ENCODE measurements around the gene NDUFA7. TPM values are rescaled to one million over a fixed set of nuclear protein-coding genes. Genes with fewer than 3 reads are reported as not detected.
A peak's percentile ranks its signal among the peaks of the same experiment; 100 is the strongest.
"Not testable (repeated sequence)": the region's sequence is repeated elsewhere in the genome, so short reads cannot be mapped to it uniquely, and the experiment has no call there.

The NDUFA7 gene
- total and polyA plus RNA-seq, 2 experiments from 2014 or later: 17.6 to 108 TPM

DNA sequence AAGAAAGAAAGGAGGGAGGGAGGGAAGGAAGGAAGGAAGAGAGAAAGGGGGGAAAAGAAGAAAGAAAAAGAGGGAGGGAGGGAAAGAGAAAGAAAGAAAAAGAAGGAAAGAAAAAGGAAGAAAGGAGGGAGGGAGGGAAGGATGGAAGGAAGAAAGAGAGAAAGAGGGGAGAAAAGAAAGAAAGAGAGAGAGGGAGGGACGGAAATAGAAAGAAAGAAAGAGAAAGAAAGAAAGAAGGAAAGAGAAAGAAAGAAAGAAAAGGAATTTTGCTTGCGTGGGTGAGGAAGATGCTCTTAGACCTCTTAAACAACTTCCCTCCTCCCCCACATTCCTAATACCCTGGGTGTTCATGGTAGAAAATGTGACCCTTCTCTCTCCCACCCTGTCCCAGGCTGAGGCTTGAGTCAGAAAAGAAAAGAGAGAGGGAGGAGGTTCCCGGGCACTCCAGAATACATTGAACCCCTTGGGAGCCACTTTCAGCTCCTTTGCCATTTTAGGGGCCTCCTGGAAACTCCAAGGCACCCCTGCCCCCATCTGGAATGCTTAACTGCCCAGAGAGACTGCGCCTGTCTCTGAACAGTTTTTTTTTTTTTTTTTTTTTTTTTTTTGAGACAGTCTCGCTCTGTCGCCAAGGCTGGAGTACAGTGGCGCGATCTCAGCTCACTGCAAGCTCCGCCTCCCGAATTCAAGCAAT lies 31.1 kb upstream of the NDUFA7 start:
- Histone ChIP-seq H3K4me1 (ENCODE audit: insufficient read depth) (peaks cover 23% of the 10 kb centered on the region), H3K4me3 (peak overlapping the region; percentile 56), H3K27me3 (replicated peaks; ENCODE audit: insufficient read depth) (no peaks in the 10 kb centered on the region), H3K79me2 (ENCODE audit: insufficient read depth) (no peaks in the 10 kb centered on the region), H3K9ac (peak overlapping the region; percentile 19), H3F3A (ENCODE audit: insufficient read depth) (peaks cover 21% of the 10 kb centered on the region), H3K9me2 (ENCODE audit: insufficient read depth) (no peaks in the 10 kb centered on the region), H3K36me3 (ENCODE audit: low read depth) (no peaks in the 10 kb centered on the region), H4K20me1 (ENCODE audit: insufficient read depth) (no peaks in the 10 kb centered on the region), H2AFZ (peak overlapping the region; percentile 50), H3K9me3 (ENCODE audit: low read depth) (no peaks in the 10 kb centered on the region), H3K4me2 (ENCODE audit: unreplicated experiment) (peak overlapping the region; percentile 65), H3K27ac (no peak overlapping the region)
- no peak for TF ChIP-seq EZH2phosphoT487 (IDR thresholded peaks at IDR 0.05; ENCODE audit: insufficient read depth, low read depth)
- TF ChIP-seq EZH2 (IDR thresholded peaks at IDR 0.05; ENCODE audit: insufficient read depth, poor library complexity, severe bottlenecking): no peak
- 8 to 9% methylated on average over 9 to 10 of the region's 10 CpGs for WGBS, 2 experiments (ENCODE audit: low coverage in 1 of 2, low lambda C conversion rate in 2 of 2, missing lambda C conversion rate in 2 of 2)
- peak; percentile 51 for DNase-seq
- in situ Hi-C loops (cut with MboI): no loop called here

DNA sequence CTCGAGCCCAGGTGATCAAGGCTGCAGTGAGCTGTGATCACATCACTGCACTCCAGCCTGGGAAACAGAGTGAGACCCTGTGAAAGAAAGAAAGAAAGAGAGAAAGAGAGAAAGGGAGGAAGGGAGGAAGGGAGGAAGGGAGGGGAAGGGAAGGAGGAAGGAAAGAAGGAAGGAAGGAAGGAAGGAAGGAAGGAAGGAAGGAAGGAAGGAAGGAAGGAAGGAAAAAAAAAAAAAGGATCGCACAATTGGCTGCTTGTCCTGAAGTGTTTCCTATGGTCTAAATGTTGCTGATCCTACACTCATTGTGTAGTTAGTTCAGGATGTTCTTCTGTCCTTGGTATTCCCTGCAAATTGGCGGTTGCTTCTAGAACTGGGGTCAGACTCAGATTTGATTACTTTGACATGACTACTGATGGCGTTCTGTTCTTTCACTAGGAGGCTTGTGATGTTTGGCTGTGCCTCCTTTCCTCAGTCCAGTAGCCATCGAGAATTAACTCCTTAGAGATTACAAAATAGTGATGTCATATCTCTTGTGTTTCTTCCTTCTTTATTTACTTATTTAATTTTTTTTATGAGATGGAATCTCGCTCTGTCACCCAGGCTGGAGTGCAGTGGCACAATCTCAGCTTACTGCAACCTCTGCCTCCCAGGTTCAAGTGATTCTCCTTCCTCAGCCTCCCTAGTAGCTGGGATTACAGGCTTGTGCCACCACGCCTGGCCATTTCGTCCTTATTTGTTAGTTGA lies 28.6 kb upstream of the NDUFA7 start:
- H4K20me1 ChIP-seq (ENCODE audit: insufficient read depth); H3K79me2 ChIP-seq (ENCODE audit: insufficient read depth); H3K27ac ChIP-seq; H3K9me2 ChIP-seq (ENCODE audit: insufficient read depth); H3K27me3 ChIP-seq (replicated peaks; ENCODE audit: insufficient read depth); DNase-seq; H3K36me3 ChIP-seq (ENCODE audit: low read depth); in situ Hi-C loops (cut with MboI); H3F3A ChIP-seq (ENCODE audit: insufficient read depth); H3K4me2 ChIP-seq (ENCODE audit: unreplicated experiment); H3K4me3 ChIP-seq; H2AFZ ChIP-seq; H3K9ac ChIP-seq; H3K9me3 ChIP-seq (ENCODE audit: low read depth): not testable (repeated sequence)
- 68 to 69% methylated on average over 7 to 8 of the region's 8 CpGs for WGBS, 2 experiments (ENCODE audit: low coverage in 1 of 2, low lambda C conversion rate in 2 of 2, missing lambda C conversion rate in 2 of 2)
- peaks cover 12% of the 10 kb centered on the region for H3K4me1 ChIP-seq (ENCODE audit: insufficient read depth)

GRCh38 chr19:8343483-8343844 lies 22.3 kb upstream of the NDUFA7 start:
- DNase-seq: no peak
- WGBS, 2 experiments (ENCODE audit: low coverage in 1 of 2, low lambda C conversion rate in 2 of 2, missing lambda C conversion rate in 2 of 2): 36 to 37% methylated on average over 11 of the region's 11 CpGs
- no peak overlapping the region for H3K4me2 ChIP-seq (ENCODE audit: unreplicated experiment)

GRCh38 chr19:8342684-8343482 lies 21.7 kb upstream of the NDUFA7 start, which contains the start of gene KANK3:
Gene KANK3 (minus strand): TSS chr19:8343262. CDS start chr19:8337828, 5,434 bp downstream.
- peak within 1 kb of the TSS; percentile 59; the same call in 1 of the 2 replicates for H2AFZ ChIP-seq
- H3K36me3 ChIP-seq (ENCODE audit: low read depth): no peaks in the 10 kb centered on the region
- no peaks in the 10 kb centered on the region for H3K4me1 ChIP-seq (ENCODE audit: insufficient read depth)
- H3K79me2 ChIP-seq (ENCODE audit: insufficient read depth): no peaks in the 10 kb centered on the region
- H3K4me3 ChIP-seq: peak within 1 kb of the TSS; percentile 44
- H3K9me2 ChIP-seq (ENCODE audit: insufficient read depth): no peaks in the 10 kb centered on the region
- H3F3A ChIP-seq (ENCODE audit: insufficient read depth): no peaks in the 10 kb centered on the region
- no peaks in the 10 kb centered on the region for H3K9me3 ChIP-seq (ENCODE audit: low read depth)
- H3K27me3 ChIP-seq (replicated peaks; ENCODE audit: insufficient read depth): peaks cover 12% of the 10 kb centered on the region
- no peak within 1 kb of the TSS for H3K9ac ChIP-seq
- WGBS, 2 experiments (ENCODE audit: low coverage in 1 of 2, low lambda C conversion rate in 2 of 2, missing lambda C conversion rate in 2 of 2): 7 to 8% methylated on average over 42 to 60 of the region's 65 CpGs
- no peak within 1 kb of the TSS for H3K27ac ChIP-seq
- H4K20me1 ChIP-seq (ENCODE audit: insufficient read depth): no peaks in the 10 kb centered on the region
- in situ Hi-C loops (cut with MboI): no loop called here
- H3K4me2 ChIP-seq (ENCODE audit: unreplicated experiment): no peak within 1 kb of the TSS
- TF ChIP-seq EZH2 (IDR thresholded peaks at IDR 0.05; ENCODE audit: insufficient read depth, poor library complexity, severe bottlenecking): no peak
- TF ChIP-seq EZH2phosphoT487 (IDR thresholded peaks at IDR 0.05; ENCODE audit: insufficient read depth, low read depth): no peak
- peak; percentile 91 for DNase-seq

More at GRCh38 chr19:8343483-8343844, 22.3 kb upstream of the NDUFA7 start:
- no peaks in the 10 kb centered on the region for H3K9me2 ChIP-seq (ENCODE audit: insufficient read depth)
- peak overlapping the region; percentile 44 for H3K4me3 ChIP-seq
- no peaks in the 10 kb centered on the region for H3K36me3 ChIP-seq (ENCODE audit: low read depth)
- no peaks in the 10 kb centered on the region for H3K9me3 ChIP-seq (ENCODE audit: low read depth)
- TF ChIP-seq EZH2 (IDR thresholded peaks at IDR 0.05; ENCODE audit: insufficient read depth, poor library complexity, severe bottlenecking): no peak
- no peak for TF ChIP-seq EZH2phosphoT487 (IDR thresholded peaks at IDR 0.05; ENCODE audit: insufficient read depth, low read depth)
- H3K4me1 ChIP-seq (ENCODE audit: insufficient read depth): no peaks in the 10 kb centered on the region
- H4K20me1 ChIP-seq (ENCODE audit: insufficient read depth): no peaks in the 10 kb centered on the region
- in situ Hi-C loops (cut with MboI): no loop called here
- H3F3A ChIP-seq (ENCODE audit: insufficient read depth): no peaks in the 10 kb centered on the region
- H2AFZ ChIP-seq: peak overlapping the region; percentile 59; the same call in 1 of the 2 replicates
- no peak overlapping the region for H3K9ac ChIP-seq
- no peak overlapping the region for H3K27ac ChIP-seq
- peaks cover 12% of the 10 kb centered on the region for H3K27me3 ChIP-seq (replicated peaks; ENCODE audit: insufficient read depth)
- no peaks in the 10 kb centered on the region for H3K79me2 ChIP-seq (ENCODE audit: insufficient read depth)
